Smooth muscle cell (in vitro differentiated cells): ENCODE measurements around the gene RAB11B. TPM values are rescaled to one million over a fixed set of nuclear protein-coding genes. Genes with fewer than 3 reads are reported as not detected.

Experiments used
- DNase-seq: peaks from one replicate; lab custom pipeline; 2025; ENCODE audit not compliant: unreplicated experiment; lab: John Stamatoyannopoulos, UW
- H2AFZ ChIP-seq: fragments of 200-600 bp; sonication (generic); 2 replicates; pipeline ENCODE4 v1.6.0; 2016; ENCODE audit warnings: antibody characterized with exemption, low read depth, mild to moderate bottlenecking
- H3F3A ChIP-seq: fragments of 200-600 bp; sonication (generic); 2 replicates; pipeline ENCODE4 v1.6.0; 2017; ENCODE audit warnings: antibody characterized with exemption, low read depth
- H3K27ac ChIP-seq: fragments of 200-600 bp; sonication (generic); 2 replicates; pipeline ENCODE4 v1.5.1; 2016; ENCODE audit warnings: low read depth, mild to moderate bottlenecking
- H3K27me3 ChIP-seq: fragments of 200-600 bp; sonication (generic); 2 replicates; pipeline ENCODE4 v1.6.1; 2016; ENCODE audit warnings: low read depth, mild to moderate bottlenecking
- H3K36me3 ChIP-seq: fragments of 200-600 bp; sonication (generic); 2 replicates; pipeline ENCODE4 v1.5.1; 2016; ENCODE audit warnings: low read depth
- H3K4me1 ChIP-seq: fragments of 200-600 bp; sonication (generic); 2 replicates; pipeline ENCODE4 v1.5.1; 2016; ENCODE audit warnings: low read depth
- H3K4me2 ChIP-seq: fragments of 200-600 bp; sonication (generic); 2 replicates; pipeline ENCODE4 v1.6.0; 2016; ENCODE audit warnings: mild to moderate bottlenecking
- H3K4me3 ChIP-seq: fragments of 200-600 bp; sonication (generic); 2 replicates; pipeline ENCODE4 v1.5.1; 2016; ENCODE audit warnings: mild to moderate bottlenecking
- H3K79me2 ChIP-seq: fragments of 200-600 bp; sonication (generic); 2 replicates; pipeline ENCODE4 v1.6.0; 2016; ENCODE audit warnings: low read depth, mild to moderate bottlenecking
- H3K9ac ChIP-seq: fragments of 200-600 bp; sonication (generic); 2 replicates; pipeline ENCODE4 v1.6.0; 2016; ENCODE audit warnings: low read depth
- H3K9me3 ChIP-seq: fragments of 200-600 bp; sonication (generic); replicated peaks from 2 replicates; pipeline ENCODE4 v1.5.1; 2016; ENCODE audit warnings: low read depth
- H4K20me1 ChIP-seq: fragments of 200-600 bp; sonication (generic); 2 replicates; pipeline ENCODE4 v1.6.0; 2016; ENCODE audit warnings: low read depth
- CTCF ChIP-seq: fragments of 200-600 bp; sonication (generic); IDR thresholded peaks from 2 replicates; pipeline ENCODE4 v1.5.1; 2017; ENCODE audit warnings: borderline replicate concordance, mild to moderate bottlenecking, antibody characterized with exemption; ENCODE audit not compliant: insufficient read depth, poor library complexity, severe bottlenecking
- WGBS: methylation state at CpG from one replicate; pipeline ENCODE4 v1.1.7; 2016; ENCODE audit warnings: low lambda C conversion rate; 5-methylcytosine and 5-hydroxymethylcytosine counted together
- polyA plus RNA-seq: library from polyadenylated mRNA; unstranded; fragments of >200 nt; fragmentation: Nextera tagmentation; extraction: Ambion mirVana; gene quantifications from 2 replicates; pipeline ENCODE4 v1.2.1, GENCODE V29; 2016
- total RNA-seq: library from RNA; depleted of rRNA; stranded (reverse); fragments of >200 nt; gene quantifications from 2 replicates; pipeline ENCODE4 v1.2.3, GENCODE V29; 2014

The RAB11B gene
- total and polyA plus RNA-seq, 2 experiments from 2014 or later, result 28.9 to 148 TPM

GRCh38 chr19:8396563-8397203 is 6.5 kb downstream of the RAB11B start:
- H3F3A ChIP-seq, result no peaks in the 10 kb centered on the region
- no peaks in the 10 kb centered on the region for H3K36me3 ChIP-seq
- peaks cover 92% of the 10 kb centered on the region for H4K20me1 ChIP-seq
- no peaks in the 10 kb centered on the region for H3K9me3 ChIP-seq
- H3K27ac ChIP-seq, result peak overlapping the region; percentile 3
- no peak overlapping the region for H2AFZ ChIP-seq
- no peaks in the 10 kb centered on the region for H3K4me1 ChIP-seq
- H3K4me2 ChIP-seq, result no peak overlapping the region
- no peak overlapping the region for H3K9ac ChIP-seq
- H3K79me2 ChIP-seq, result peaks cover 76% of the 10 kb centered on the region
- WGBS, result 66% methylated on average over 16 of the region's 22 CpGs
- no peak for DNase-seq
- no peaks in the 10 kb centered on the region for H3K27me3 ChIP-seq
- no peak overlapping the region for H3K4me3 ChIP-seq
- peak; percentile 50 for TF ChIP-seq CTCF

- Histone ChIP-seq H3K36me3 (no peaks in the 10 kb centered on the region), H4K20me1 (peaks cover 92% of the 10 kb centered on the region), H3K27ac (peak overlapping the region; percentile 3), H3F3A (no peaks in the 10 kb centered on the region), H3K4me3 (no peak overlapping the region), H3K27me3 (no peaks in the 10 kb centered on the region), H3K9ac (no peak overlapping the region), H3K4me2 (no peak overlapping the region), H3K4me1 (no peaks in the 10 kb centered on the region), H2AFZ (no peak overlapping the region), H3K9me3 (no peaks in the 10 kb centered on the region), H3K79me2 (peaks cover 70% of the 10 kb centered on the region)
- TF ChIP-seq CTCF, result no peak
- DNase-seq, result no peak
- 71% methylated on average over 6 of the region's 7 CpGs for WGBS
These were observed 7.1 kb downstream of the RAB11B start for GRCh38 chr19:8397271-8397670.

GRCh38 chr19:8397746-8398310 is 7.7 kb downstream of the RAB11B start:
- Histone ChIP-seq H3K27me3 (no peaks in the 10 kb centered on the region), H3K9ac (no peak overlapping the region), H3K4me2 (no peak overlapping the region), H3K4me3 (no peak overlapping the region), H2AFZ (no peak overlapping the region), H3K79me2 (peaks cover 64% of the 10 kb centered on the region), H3K27ac (no peak overlapping the region), H4K20me1 (peaks cover 92% of the 10 kb centered on the region), H3K4me1 (no peaks in the 10 kb centered on the region), H3K36me3 (no peaks in the 10 kb centered on the region), H3F3A (no peaks in the 10 kb centered on the region), H3K9me3 (no peaks in the 10 kb centered on the region)
- no peak for TF ChIP-seq CTCF
- no peak for DNase-seq
- 95% methylated on average over 10 of the region's 10 CpGs for WGBS
